HEK293T (cell line): ENCODE results near the gene RPAP3.

Experiments
- CTCF ChIA-PET: fragments of 350-600 bp; formaldehyde crosslinking; extraction: SDS; loops from one replicate; lab custom pipeline; 2021; ENCODE audit warnings: antibody characterized with exemption, inconsistent platforms; lab: Yijun Ruan, JAX
- POLR2A ChIA-PET: fragments of 350-600 bp; formaldehyde crosslinking; extraction: SDS; loops from one replicate; lab custom pipeline; 2020; ENCODE audit warnings: antibody characterized with exemption, inconsistent platforms; lab: Yijun Ruan, JAX
- DNase-seq: peaks from one replicate; pipeline ENCODE4 v3.0.0; 2012; ENCODE audit warnings: mixed read lengths; ENCODE audit errors: extremely low spot score
- ARNT ChIP-seq: fragments of 450-650 bp; IDR thresholded peaks from 2 replicates; pipeline ENCODE4 v1.6.1; 2017; ENCODE audit warnings: mild to moderate bottlenecking
- BHLHE40 ChIP-seq: fragments of 450-650 bp; IDR thresholded peaks from 2 replicates; pipeline ENCODE4 v1.6.1; 2016; ENCODE audit warnings: mild to moderate bottlenecking, moderate library complexity, borderline replicate concordance
- CTBP1 ChIP-seq: fragments of 450-650 bp; IDR thresholded peaks from 2 replicates; pipeline ENCODE4 v1.6.1; 2016; ENCODE audit warnings: borderline replicate concordance
- ELF4 ChIP-seq: fragments of 450-650 bp; IDR thresholded peaks from 2 replicates; pipeline ENCODE4 v1.6.1; 2017; ENCODE audit warnings: antibody characterized with exemption
- FOXA1 ChIP-seq: fragments of 450-650 bp; IDR thresholded peaks from 2 replicates; pipeline ENCODE4 v1.6.1; 2016; ENCODE audit warnings: mild to moderate bottlenecking
- FOXK2 ChIP-seq: fragments of 450-650 bp; IDR thresholded peaks from 2 replicates; pipeline ENCODE4 v1.6.1; 2016; ENCODE audit warnings: mild to moderate bottlenecking
- FOXM1 ChIP-seq: fragments of 450-650 bp; IDR thresholded peaks from 2 replicates; pipeline ENCODE4 v1.6.1; 2017; ENCODE audit warnings: mild to moderate bottlenecking, borderline replicate concordance
- HDGF ChIP-seq: fragments of 450-650 bp; IDR thresholded peaks from 2 replicates; pipeline ENCODE4 v1.6.1; 2017; ENCODE audit warnings: antibody characterized with exemption, borderline replicate concordance
- L3MBTL2 ChIP-seq: fragments of 450-650 bp; conservative IDR thresholded peaks from 2 replicates; pipeline ENCODE4 v1.6.1; 2016; ENCODE audit warnings: mild to moderate bottlenecking
- LEF1 ChIP-seq: fragments of 450-650 bp; IDR thresholded peaks from 2 replicates; pipeline ENCODE4 v1.6.1; 2017; ENCODE audit warnings: mild to moderate bottlenecking, borderline replicate concordance
- NFRKB ChIP-seq: fragments of 450-650 bp; IDR thresholded peaks from 2 replicates; pipeline ENCODE4 v1.6.1; 2016; ENCODE audit warnings: mild to moderate bottlenecking, moderate library complexity
- SP1 ChIP-seq: fragments of 450-650 bp; IDR thresholded peaks from 2 replicates; pipeline ENCODE4 v1.6.1; 2017
- SUZ12 ChIP-seq: fragments of 450-650 bp; IDR thresholded peaks from 2 replicates; pipeline ENCODE4 v1.6.1; 2016; ENCODE audit warnings: mild to moderate bottlenecking
- TARDBP ChIP-seq: fragments of 450-650 bp; IDR thresholded peaks from 2 replicates; pipeline ENCODE4 v1.6.1; 2016
- ZNF384 ChIP-seq: fragments of 450-650 bp; IDR thresholded peaks from 2 replicates; pipeline ENCODE4 v1.6.1; 2016
- TF ChIP-seq, protein P1 (sequence below): fragments of 450-650 bp; IDR thresholded peaks from 2 replicates; pipeline ENCODE4 v1.6.1; 2016

RPAP3 gene

DNA sequence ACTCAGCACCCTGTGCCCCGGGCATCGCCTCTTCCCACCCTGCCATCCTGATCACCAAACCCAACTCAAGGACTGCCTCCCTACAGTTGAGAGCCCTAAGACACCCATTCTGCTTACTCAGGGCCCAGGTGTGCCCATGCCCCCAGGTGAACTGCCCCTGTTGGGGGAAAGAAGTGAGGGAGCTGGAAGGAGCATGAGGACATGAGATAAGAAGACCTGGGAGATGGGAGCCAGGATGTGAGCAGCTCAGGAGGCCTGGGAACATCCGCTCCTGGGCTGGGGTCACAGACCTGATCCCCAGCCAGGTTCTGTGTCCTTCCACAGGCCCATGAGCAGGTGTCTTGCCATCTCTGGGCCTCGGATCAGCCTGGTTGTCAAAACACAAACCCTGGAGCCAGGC, 46.3 kb upstream of the RPAP3 start:
- CTCF ChIA-PET, result interaction anchor here (1.0 to 2.1 kb wide), 3 partner anchors 10 to 20 kb away, joined by 3 to 11 read pairs (median 3); no protein-coding TSS in a partner anchor
- POLR2A ChIA-PET, result no interaction called here
- TF ChIP-seq TARDBP, result no peak
- TF ChIP-seq, protein P1, sequence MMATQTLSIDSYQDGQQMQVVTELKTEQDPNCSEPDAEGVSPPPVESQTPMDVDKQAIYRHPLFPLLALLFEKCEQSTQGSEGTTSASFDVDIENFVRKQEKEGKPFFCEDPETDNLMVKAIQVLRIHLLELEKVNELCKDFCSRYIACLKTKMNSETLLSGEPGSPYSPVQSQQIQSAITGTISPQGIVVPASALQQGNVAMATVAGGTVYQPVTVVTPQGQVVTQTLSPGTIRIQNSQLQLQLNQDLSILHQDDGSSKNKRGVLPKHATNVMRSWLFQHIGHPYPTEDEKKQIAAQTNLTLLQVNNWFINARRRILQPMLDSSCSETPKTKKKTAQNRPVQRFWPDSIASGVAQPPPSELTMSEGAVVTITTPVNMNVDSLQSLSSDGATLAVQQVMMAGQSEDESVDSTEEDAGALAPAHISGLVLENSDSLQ, result no peak
- TF ChIP-seq SP1, result no peak
- TF ChIP-seq HDGF, result no peak
- no peak for TF ChIP-seq ZNF384
- no peak for DNase-seq

DNA sequence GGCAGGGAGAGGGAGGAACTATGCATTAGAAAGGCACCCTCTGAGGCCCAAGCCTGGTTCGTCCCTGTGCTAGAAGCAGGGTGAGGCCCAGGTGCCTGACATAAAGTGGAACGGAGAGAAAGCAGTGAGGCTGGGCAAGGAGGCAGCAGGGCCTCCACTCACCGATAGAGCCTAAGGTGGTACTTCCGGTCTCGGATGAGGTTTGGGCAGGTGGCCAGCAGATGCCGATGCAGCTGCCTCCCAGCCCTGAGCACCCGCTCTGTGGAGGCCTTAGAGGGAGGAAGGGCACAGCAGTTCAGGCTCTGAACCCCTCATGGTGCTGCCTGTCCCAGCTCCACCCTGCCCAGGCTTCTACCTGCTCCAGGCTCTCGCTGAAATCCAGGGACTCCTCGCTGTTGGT, 45.7 kb upstream of the RPAP3 start:
- TF ChIP-seq ARNT (no peak), NFRKB (no peak), TARDBP (no peak), ZNF384 (no peak), CTBP1 (no peak), FOXA1 (no peak), HDGF (no peak), BHLHE40 (no peak), FOXM1 (no peak), LEF1 (no peak), FOXK2 (no peak)
- TF ChIP-seq, protein P1, result no peak
- POLR2A ChIA-PET, result no interaction called here
- DNase-seq, result no peak
- CTCF ChIA-PET, result interaction anchor here (2.1 kb wide), 1 partner anchor 9 kb away, joined by 11 read pairs; no protein-coding TSS in a partner anchor

DNA sequence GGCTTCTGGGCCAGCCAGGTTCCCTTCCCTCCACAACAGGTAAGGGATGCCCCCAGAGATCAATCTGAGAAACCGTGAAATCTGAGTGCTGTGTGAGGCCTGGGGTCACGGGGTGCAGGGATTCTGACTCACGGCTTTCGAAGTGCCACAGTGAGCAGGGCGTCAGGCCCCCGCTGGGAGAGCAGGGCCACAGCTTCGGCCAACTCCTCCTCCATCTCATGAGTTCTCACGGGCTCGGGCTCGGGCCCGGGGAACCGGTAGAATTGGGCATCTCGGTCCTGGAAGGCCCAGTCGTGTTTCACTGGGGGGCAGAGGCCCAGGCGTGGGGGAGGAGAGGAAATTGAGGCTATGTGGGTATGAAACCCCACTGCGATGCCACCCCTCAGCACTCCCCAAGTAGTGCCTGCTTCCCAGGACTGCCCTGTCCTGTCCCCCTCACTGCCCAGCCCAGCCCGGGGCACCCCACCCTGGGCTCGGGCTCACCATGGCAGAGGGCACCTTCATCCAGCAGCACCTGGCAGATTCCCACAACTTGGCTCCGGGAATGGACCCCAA, 45.2 kb upstream of the RPAP3 start:
- ChIA-PET CTCF (no interaction called here), POLR2A (no interaction called here)

DNA sequence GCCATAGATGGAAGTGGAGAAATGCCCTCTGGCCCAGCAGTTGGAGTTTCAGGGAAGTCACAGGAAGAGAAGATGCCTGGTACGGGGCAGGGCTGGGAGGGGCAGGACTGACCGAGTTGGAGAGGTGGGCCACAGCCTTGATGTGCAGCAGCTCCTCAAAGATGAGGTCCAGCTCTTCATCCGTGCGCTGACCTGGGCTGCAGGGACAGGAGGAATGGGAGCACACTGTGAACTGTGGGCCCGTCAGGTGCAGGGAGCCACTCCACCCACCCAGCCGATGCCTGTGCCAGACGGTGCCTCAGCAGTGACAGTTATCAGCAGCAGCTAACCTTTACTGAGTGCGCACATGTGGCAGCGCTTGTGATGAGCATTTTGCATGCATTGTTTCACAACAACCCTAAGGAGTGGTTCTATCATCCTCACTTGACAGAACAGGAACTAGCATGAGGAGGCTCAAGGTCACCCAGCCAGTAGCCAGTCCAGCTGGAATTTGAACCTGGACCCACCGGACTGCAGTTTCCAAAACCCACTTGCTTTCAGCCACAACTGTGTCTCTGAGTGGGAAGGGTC, 44.5 kb upstream of the RPAP3 start:
- CTCF ChIA-PET, result no interaction called here
- TF ChIP-seq ELF4 (no peak), ARNT (no peak), BHLHE40 (no peak), LEF1 (no peak), L3MBTL2 (no peak), HDGF (no peak), SUZ12 (no peak), SP1 (no peak), FOXA1 (no peak), NFRKB (no peak), FOXM1 (no peak), CTBP1 (no peak), TARDBP (no peak), FOXK2 (no peak), ZNF384 (no peak)
- TF ChIP-seq, protein P1, result no peak
- DNase-seq, result no peak
- POLR2A ChIA-PET, result no interaction called here

More for the DNA sequence above, 45.2 kb upstream of the RPAP3 start:
- no peak for DNase-seq
- no peak for TF ChIP-seq NFRKB
- TF ChIP-seq, protein P1, result no peak
- TF ChIP-seq SUZ12, result no peak
- no peak for TF ChIP-seq HDGF
- no peak for TF ChIP-seq ELF4
- no peak for TF ChIP-seq L3MBTL2
- TF ChIP-seq ZNF384, result no peak
- no peak for TF ChIP-seq LEF1
- TF ChIP-seq FOXK2, result no peak
- TF ChIP-seq FOXA1, result no peak
- TF ChIP-seq FOXM1, result no peak

DNA sequence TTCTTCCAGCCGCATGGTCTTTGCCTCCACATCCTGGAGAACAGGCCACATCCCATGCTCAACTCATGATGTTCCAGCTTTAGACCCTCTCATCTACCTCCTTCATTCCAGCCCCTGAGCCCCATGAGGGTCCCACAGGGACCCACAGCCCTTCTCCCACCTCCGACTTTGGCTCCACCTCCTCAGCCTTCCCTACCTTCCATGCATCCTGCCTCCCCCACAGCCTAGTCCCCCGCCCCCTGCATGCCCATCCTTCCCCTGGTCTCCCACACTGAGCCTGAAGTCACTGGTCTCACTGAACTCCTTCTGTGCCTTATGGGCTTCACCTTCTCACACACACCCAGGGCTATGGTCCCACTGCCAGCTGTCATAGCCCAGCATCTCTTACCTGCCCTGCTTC, 43.1 kb upstream of the RPAP3 start:
- no peak for TF ChIP-seq TARDBP
- no peak for TF ChIP-seq NFRKB
- no peak for TF ChIP-seq SUZ12
- TF ChIP-seq, protein P1, result no peak
- no peak for TF ChIP-seq ZNF384
- TF ChIP-seq BHLHE40, result no peak
- no peak for TF ChIP-seq ARNT
- TF ChIP-seq LEF1, result no peak
- no peak for TF ChIP-seq FOXA1
- TF ChIP-seq FOXM1, result no peak
- TF ChIP-seq CTBP1, result no peak
- TF ChIP-seq SP1, result no peak
- TF ChIP-seq HDGF, result no peak
- POLR2A ChIA-PET, result no interaction called here
- no peak for DNase-seq
- CTCF ChIA-PET, result no interaction called here
